ENCODE measurements around the gene SLC38A1.
A peak's percentile ranks its signal among the peaks of the same experiment; 100 is the strongest.

The SLC38A1 gene

DNA sequence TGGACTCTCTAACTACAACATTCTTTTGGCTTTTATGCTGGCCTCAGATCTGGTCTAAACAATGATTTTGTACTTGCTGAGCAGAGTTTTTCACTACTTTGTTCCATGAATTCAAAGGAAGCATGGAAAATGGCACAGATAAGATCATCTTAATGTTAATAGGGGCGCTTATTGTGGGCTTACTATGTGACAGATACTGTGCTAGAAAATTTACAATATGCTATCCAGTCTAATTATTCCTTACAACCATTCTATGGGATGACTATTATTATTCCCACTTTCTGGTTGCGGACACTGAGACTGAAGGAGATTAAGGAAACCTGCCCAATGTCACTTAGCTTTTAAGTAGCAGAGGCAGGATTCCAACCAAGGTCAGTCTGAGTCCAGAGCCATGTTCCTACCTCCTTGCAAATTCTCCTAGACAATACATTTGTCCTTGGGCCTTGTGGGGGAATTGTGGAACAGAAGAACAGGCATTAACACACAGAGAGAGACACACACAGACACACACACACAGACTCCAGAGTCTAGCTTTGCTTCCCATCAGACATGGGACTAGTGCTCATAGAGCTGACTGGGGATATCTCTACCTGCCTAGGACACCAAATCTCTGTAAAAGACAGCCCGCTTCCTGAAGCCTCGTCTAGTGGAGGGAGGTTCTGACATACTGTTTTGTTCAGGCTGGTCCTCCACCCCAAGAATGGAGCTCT is 107.7 kb downstream of the SLC38A1 start:
- H3K27me3 ChIP-seq (replicated peaks in 2 of 5; ENCODE audit: control insufficient read depth in 4 of 5, insufficient read depth in 5 of 5, low read length in 4 of 5), result no peaks in the 10 kb centered on the region
- DNase-seq, result no peak
- ChIA-PET POLR2A (no interaction called here), CTCF (interaction anchor here (0.6 to 1.2 kb wide), 2 partner anchors 44 to 513 kb away, joined by 3 read pairs; no protein-coding TSS in a partner anchor)
- 100% methylated on average over 3 of the region's 4 CpGs for WGBS (ENCODE audit: insufficient coverage)
- H3K27ac ChIP-seq (ENCODE audit: insufficient read depth in 1 of 2, low read depth in 1 of 2, low read length in 2 of 2, poor library complexity in 1 of 2, severe bottlenecking in 2 of 2), result no peak overlapping the region
- H3K4me3 ChIP-seq (ENCODE audit: control insufficient read depth in 1 of 7, extremely low read depth in 1 of 7, insufficient read depth in 4 of 7, low read depth in 2 of 7, low read length in 6 of 7), result no peak overlapping the region
- peaks cover 0 to 2% (median 0%) of the 10 kb centered on the region in 5 experiments for H3K9me3 ChIP-seq (ENCODE audit: control extremely low read depth in 1 of 5, control insufficient read depth in 4 of 5, insufficient read depth in 2 of 5, low read depth in 1 of 5, low read length in 4 of 5)
- H3K4me1 ChIP-seq (ENCODE audit: control extremely low read depth in 1 of 4, control insufficient read depth in 4 of 4, insufficient read depth in 4 of 4, low read length in 3 of 4), result no peaks in the 10 kb centered on the region
- H3K36me3 ChIP-seq (ENCODE audit: control insufficient read depth in 4 of 4, insufficient read depth in 4 of 4, low read length in 3 of 4), result no peaks in the 10 kb centered on the region

- no peak for DNase-seq
- POLR2A ChIA-PET, result no interaction called here
- H3K4me3 ChIP-seq (ENCODE audit: control insufficient read depth in 1 of 7, extremely low read depth in 1 of 7, insufficient read depth in 4 of 7, low read depth in 2 of 7, low read length in 6 of 7), result no peak overlapping the region
- H3K4me1 ChIP-seq (ENCODE audit: control extremely low read depth in 1 of 4, control insufficient read depth in 4 of 4, insufficient read depth in 4 of 4, low read length in 3 of 4), result no peaks in the 10 kb centered on the region
- WGBS (ENCODE audit: insufficient coverage), result 95% methylated on average over 6 of the region's 10 CpGs
- no peaks in the 10 kb centered on the region for H3K27me3 ChIP-seq (replicated peaks in 2 of 5; ENCODE audit: control insufficient read depth in 4 of 5, insufficient read depth in 5 of 5, low read length in 4 of 5)
- CTCF ChIA-PET, result interaction anchor here (0.6 to 1.2 kb wide), 3 partner anchors 45 to 513 kb away, joined by 3 read pairs; no protein-coding TSS in a partner anchor
- no peak overlapping the region for H3K27ac ChIP-seq (ENCODE audit: insufficient read depth in 1 of 2, low read depth in 1 of 2, low read length in 2 of 2, poor library complexity in 1 of 2, severe bottlenecking in 2 of 2)
- peaks cover 0 to 4% (median 0%) of the 10 kb centered on the region in 5 experiments for H3K9me3 ChIP-seq (ENCODE audit: control extremely low read depth in 1 of 5, control insufficient read depth in 4 of 5, insufficient read depth in 2 of 5, low read depth in 1 of 5, low read length in 4 of 5)
- H3K36me3 ChIP-seq (ENCODE audit: control insufficient read depth in 4 of 4, insufficient read depth in 4 of 4, low read length in 3 of 4), result no peaks in the 10 kb centered on the region
These were observed 108.5 kb downstream of the SLC38A1 start for GRCh38 chr12:46160101-46160980.

DNA sequence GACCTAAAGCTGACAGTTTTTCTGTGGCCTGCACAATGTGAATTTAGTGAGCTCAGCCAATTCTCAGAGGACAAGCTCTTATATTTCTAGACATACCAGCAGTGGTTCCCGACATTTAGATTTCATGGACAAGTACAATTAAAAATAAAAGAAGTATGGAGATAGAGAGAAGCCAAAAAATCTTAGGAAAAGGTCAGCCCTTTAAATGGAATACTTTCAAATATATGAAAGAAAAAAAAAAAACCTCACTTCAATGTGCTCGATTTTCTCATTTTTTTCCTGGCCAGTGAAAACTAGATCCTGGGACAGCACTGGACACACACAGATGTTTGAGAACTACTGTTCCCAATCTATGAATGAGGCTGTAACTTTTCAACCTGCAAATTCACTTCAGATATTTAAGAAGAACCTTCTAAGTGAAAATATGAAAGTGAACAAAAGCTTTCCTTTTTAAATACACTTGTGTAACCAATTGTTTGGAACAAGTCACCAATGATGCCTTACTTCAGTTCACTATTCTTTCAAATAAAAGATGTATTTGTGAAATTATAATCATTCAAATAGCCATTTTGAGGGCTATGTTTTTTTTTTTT is 109.4 kb downstream of the SLC38A1 start:
- Histone ChIP-seq H3K36me3 (ENCODE audit: control insufficient read depth in 4 of 4, insufficient read depth in 4 of 4, low read length in 3 of 4) (no peaks in the 10 kb centered on the region), H3K4me1 (ENCODE audit: control extremely low read depth in 1 of 4, control insufficient read depth in 4 of 4, insufficient read depth in 4 of 4, low read length in 3 of 4) (no peaks in the 10 kb centered on the region), H3K9me3 (ENCODE audit: control extremely low read depth in 1 of 5, control insufficient read depth in 4 of 5, insufficient read depth in 2 of 5, low read depth in 1 of 5, low read length in 4 of 5) (peaks cover 0 to 4% (median 0%) of the 10 kb centered on the region in 5 experiments), H3K27me3 (replicated peaks in 2 of 5; ENCODE audit: control insufficient read depth in 4 of 5, insufficient read depth in 5 of 5, low read length in 4 of 5) (no peaks in the 10 kb centered on the region), H3K4me3 (ENCODE audit: control insufficient read depth in 1 of 7, extremely low read depth in 1 of 7, insufficient read depth in 4 of 7, low read depth in 2 of 7, low read length in 6 of 7) (no peak overlapping the region), H3K27ac (ENCODE audit: insufficient read depth in 1 of 2, low read depth in 1 of 2, low read length in 2 of 2, poor library complexity in 1 of 2, severe bottlenecking in 2 of 2) (no peak overlapping the region)
- no peak for DNase-seq
- WGBS (ENCODE audit: insufficient coverage), result no CpG with 5 or more reads among the region's 2 CpGs
- POLR2A ChIA-PET, result no interaction called here
- CTCF ChIA-PET, result interaction anchor here (0.9 kb wide), 1 partner anchor 49 kb away, joined by 3 read pairs; no protein-coding TSS in a partner anchor

GRCh38 chr12:46158501-46158900 is 110.3 kb downstream of the SLC38A1 start:
- Histone ChIP-seq H3K4me1 (ENCODE audit: control extremely low read depth in 1 of 4, control insufficient read depth in 4 of 4, insufficient read depth in 4 of 4, low read length in 3 of 4) (no peaks in the 10 kb centered on the region), H3K4me3 (ENCODE audit: control insufficient read depth in 1 of 7, extremely low read depth in 1 of 7, insufficient read depth in 4 of 7, low read depth in 2 of 7, low read length in 6 of 7) (no peak overlapping the region), H3K36me3 (ENCODE audit: control insufficient read depth in 4 of 4, insufficient read depth in 4 of 4, low read length in 3 of 4) (no peaks in the 10 kb centered on the region), H3K27ac (ENCODE audit: insufficient read depth in 1 of 2, low read depth in 1 of 2, low read length in 2 of 2, poor library complexity in 1 of 2, severe bottlenecking in 2 of 2) (no peak overlapping the region), H3K9me3 (ENCODE audit: control extremely low read depth in 1 of 5, control insufficient read depth in 4 of 5, insufficient read depth in 2 of 5, low read depth in 1 of 5, low read length in 4 of 5) (peaks cover 0 to 4% (median 0%) of the 10 kb centered on the region in 5 experiments), H3K27me3 (replicated peaks in 2 of 5; ENCODE audit: control insufficient read depth in 4 of 5, insufficient read depth in 5 of 5, low read length in 4 of 5) (no peaks in the 10 kb centered on the region)
- no CpG with 5 or more reads among the region's 1 CpG for WGBS (ENCODE audit: insufficient coverage)
- DNase-seq, result no peak
- ChIA-PET CTCF (no interaction called here), POLR2A (no interaction called here)

DNA sequence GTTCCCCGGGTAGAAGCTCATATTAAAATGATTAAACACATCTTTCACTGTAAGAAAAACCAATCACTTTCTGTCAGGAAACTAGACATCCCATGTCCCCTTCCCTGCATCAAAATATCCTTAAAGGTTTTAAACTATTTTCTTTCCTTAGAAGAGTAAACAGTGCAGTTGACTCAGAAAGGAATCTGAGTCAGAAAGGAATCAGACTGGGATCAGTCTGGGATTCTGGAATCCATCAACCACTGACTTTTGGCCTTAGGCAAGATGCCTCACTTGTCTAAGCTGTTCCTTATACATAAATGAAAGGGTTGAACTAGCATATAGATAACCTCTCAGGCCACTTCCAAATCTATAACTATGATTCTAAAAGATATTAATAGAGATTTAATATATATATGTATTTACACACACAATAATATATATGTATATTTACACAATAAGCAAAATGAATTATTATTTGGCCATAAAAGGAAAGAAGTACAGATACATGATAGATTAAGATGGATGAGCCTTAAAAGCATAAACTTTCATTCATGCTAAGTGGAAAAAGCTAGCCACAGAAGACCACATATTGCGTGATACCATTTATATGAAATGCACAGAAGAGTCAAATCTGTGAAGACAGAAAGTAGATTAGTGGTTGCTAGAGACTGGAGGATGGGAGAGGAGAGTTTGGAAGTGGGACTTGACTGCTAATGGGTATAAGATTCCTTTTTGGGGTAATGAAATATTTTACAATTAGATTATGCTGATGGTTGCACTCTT is 114.4 kb downstream of the SLC38A1 start:
- 100% methylated on average over 1 of the region's 2 CpGs for WGBS (ENCODE audit: insufficient coverage)
- Histone ChIP-seq H3K36me3 (ENCODE audit: control insufficient read depth in 4 of 4, insufficient read depth in 4 of 4, low read length in 3 of 4) (no peaks in the 10 kb centered on the region), H3K4me1 (ENCODE audit: control extremely low read depth in 1 of 4, control insufficient read depth in 4 of 4, insufficient read depth in 4 of 4, low read length in 3 of 4) (peaks cover 0 to 9% (median 0%) of the 10 kb centered on the region in 4 experiments), H3K4me3 (ENCODE audit: control insufficient read depth in 1 of 7, extremely low read depth in 1 of 7, insufficient read depth in 4 of 7, low read depth in 2 of 7, low read length in 6 of 7) (no peak overlapping the region), H3K9me3 (ENCODE audit: control extremely low read depth in 1 of 5, control insufficient read depth in 4 of 5, insufficient read depth in 2 of 5, low read depth in 1 of 5, low read length in 4 of 5) (peaks cover 0 to 4% (median 0%) of the 10 kb centered on the region in 5 experiments), H3K27ac (ENCODE audit: insufficient read depth in 1 of 2, low read depth in 1 of 2, low read length in 2 of 2, poor library complexity in 1 of 2, severe bottlenecking in 2 of 2) (no peak overlapping the region), H3K27me3 (replicated peaks in 2 of 5; ENCODE audit: control insufficient read depth in 4 of 5, insufficient read depth in 5 of 5, low read length in 4 of 5) (no peaks in the 10 kb centered on the region)
- no peak for DNase-seq
- CTCF ChIA-PET, result interaction anchor here (0.8 to 1.9 kb wide), 6 partner anchors 12 to 187 kb away, joined by 3 to 9 read pairs (median 3); no protein-coding TSS in a partner anchor
- POLR2A ChIA-PET, result no interaction called here

GRCh38 chr12:46153268-46153872 is 115.5 kb downstream of the SLC38A1 start:
- no peaks in the 10 kb centered on the region for H3K36me3 ChIP-seq (ENCODE audit: control insufficient read depth in 4 of 4, insufficient read depth in 4 of 4, low read length in 3 of 4)
- no CpG with 5 or more reads among the region's 2 CpGs for WGBS (ENCODE audit: insufficient coverage)
- peak overlapping the region in 2 of 7 experiments; percentile 8 to 36 for H3K4me3 ChIP-seq (ENCODE audit: control insufficient read depth in 1 of 7, extremely low read depth in 1 of 7, insufficient read depth in 4 of 7, low read depth in 2 of 7, low read length in 6 of 7)
- H3K9me3 ChIP-seq (ENCODE audit: control extremely low read depth in 1 of 5, control insufficient read depth in 4 of 5, insufficient read depth in 2 of 5, low read depth in 1 of 5, low read length in 4 of 5), result peaks cover 0 to 4% (median 0%) of the 10 kb centered on the region in 5 experiments
- POLR2A ChIA-PET, result no interaction called here
- CTCF ChIA-PET, result interaction anchor here (0.8 to 1.9 kb wide), 5 partner anchors 13 to 179 kb away, joined by 3 to 9 read pairs (median 3); no protein-coding TSS in a partner anchor
- no peaks in the 10 kb centered on the region for H3K27me3 ChIP-seq (replicated peaks in 2 of 5; ENCODE audit: control insufficient read depth in 4 of 5, insufficient read depth in 5 of 5, low read length in 4 of 5)
- no peak overlapping the region for H3K27ac ChIP-seq (ENCODE audit: insufficient read depth in 1 of 2, low read depth in 1 of 2, low read length in 2 of 2, poor library complexity in 1 of 2, severe bottlenecking in 2 of 2)
- peaks cover 0 to 9% (median 0%) of the 10 kb centered on the region in 4 experiments for H3K4me1 ChIP-seq (ENCODE audit: control extremely low read depth in 1 of 4, control insufficient read depth in 4 of 4, insufficient read depth in 4 of 4, low read length in 3 of 4)
- DNase-seq, result peak; percentile 38 to 71 (median 59)

Measured in common myeloid progenitor, CD34-positive (primary cell).